ENCODE measurements around the gene XPO6.

GRCh38 chr16:28096983-28097899, 114.5 kb downstream of the XPO6 start:
- TF ChIP-seq CTCF (tag by site-specific recombination; IDR thresholded peaks at IDR 0.05), result no peak
- no peak for TF ChIP-seq ZNF571 (tag by site-specific recombination; IDR thresholded peaks at IDR 0.05)
- no peak for TF ChIP-seq ZNF133 (tag by site-specific recombination; IDR thresholded peaks at IDR 0.05)
- TF ChIP-seq ZNF132 (tag by site-specific recombination; IDR thresholded peaks at IDR 0.05; ENCODE audit: borderline replicate concordance), result no peak

All from HEK293 (cell line).